Activated CD4-positive, alpha-beta T cell treated with anti-CD3 and anti-CD28 coated beads for 48 hours (primary cell): ENCODE data around the gene DHX36.

Experiments
- DNase-seq: peaks from one replicate; pipeline ENCODE4 v3.0.0-alpha.2; 2020

The DHX36 gene, protein sequence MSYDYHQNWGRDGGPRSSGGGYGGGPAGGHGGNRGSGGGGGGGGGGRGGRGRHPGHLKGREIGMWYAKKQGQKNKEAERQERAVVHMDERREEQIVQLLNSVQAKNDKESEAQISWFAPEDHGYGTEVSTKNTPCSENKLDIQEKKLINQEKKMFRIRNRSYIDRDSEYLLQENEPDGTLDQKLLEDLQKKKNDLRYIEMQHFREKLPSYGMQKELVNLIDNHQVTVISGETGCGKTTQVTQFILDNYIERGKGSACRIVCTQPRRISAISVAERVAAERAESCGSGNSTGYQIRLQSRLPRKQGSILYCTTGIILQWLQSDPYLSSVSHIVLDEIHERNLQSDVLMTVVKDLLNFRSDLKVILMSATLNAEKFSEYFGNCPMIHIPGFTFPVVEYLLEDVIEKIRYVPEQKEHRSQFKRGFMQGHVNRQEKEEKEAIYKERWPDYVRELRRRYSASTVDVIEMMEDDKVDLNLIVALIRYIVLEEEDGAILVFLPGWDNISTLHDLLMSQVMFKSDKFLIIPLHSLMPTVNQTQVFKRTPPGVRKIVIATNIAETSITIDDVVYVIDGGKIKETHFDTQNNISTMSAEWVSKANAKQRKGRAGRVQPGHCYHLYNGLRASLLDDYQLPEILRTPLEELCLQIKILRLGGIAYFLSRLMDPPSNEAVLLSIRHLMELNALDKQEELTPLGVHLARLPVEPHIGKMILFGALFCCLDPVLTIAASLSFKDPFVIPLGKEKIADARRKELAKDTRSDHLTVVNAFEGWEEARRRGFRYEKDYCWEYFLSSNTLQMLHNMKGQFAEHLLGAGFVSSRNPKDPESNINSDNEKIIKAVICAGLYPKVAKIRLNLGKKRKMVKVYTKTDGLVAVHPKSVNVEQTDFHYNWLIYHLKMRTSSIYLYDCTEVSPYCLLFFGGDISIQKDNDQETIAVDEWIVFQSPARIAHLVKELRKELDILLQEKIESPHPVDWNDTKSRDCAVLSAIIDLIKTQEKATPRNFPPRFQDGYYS

DNA sequence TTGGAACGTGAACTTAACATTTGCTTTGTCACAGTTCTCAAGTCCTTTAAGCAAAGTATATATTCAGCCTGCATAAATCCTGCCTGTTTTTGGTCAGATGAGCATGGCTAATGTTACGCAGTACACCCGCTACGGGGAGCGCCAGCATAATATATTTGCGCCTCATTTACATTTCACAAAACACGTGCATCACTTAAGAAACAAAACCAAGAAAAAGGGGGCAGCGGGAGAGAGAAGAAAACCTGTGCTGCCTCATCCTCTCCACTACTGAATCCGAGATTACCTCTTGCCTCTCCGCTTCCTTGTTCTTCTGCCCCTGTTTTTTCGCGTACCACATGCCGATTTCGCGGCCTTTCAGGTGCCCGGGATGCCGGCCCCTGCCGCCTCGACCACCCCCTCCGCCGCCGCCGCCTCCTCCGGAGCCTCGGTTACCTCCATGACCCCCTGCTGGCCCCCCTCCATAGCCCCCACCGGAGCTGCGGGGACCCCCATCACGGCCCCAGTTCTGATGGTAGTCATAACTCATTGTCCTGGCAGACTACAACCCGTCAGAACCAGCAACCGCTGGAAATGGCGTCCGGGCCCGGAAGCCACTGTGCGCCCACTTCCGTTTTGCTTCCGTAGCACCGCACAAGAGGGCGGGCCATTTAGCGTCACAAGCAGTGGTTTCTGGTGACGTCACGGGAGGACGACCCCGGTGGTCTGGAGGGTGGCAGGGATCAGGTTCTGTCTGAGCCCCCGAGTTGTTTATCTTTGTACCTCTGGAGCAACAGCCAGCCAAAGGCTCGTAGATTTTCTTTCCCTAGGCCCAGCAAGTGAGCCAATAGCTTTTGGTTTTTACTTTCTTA lies at the start of gene DHX36:
Gene DHX36 (minus strand): TSS at position 597 of the 848 bp plus-strand sequence. CDS start 71 bp downstream, at position 526.
- DNase-seq = peak; percentile 91

DNA sequence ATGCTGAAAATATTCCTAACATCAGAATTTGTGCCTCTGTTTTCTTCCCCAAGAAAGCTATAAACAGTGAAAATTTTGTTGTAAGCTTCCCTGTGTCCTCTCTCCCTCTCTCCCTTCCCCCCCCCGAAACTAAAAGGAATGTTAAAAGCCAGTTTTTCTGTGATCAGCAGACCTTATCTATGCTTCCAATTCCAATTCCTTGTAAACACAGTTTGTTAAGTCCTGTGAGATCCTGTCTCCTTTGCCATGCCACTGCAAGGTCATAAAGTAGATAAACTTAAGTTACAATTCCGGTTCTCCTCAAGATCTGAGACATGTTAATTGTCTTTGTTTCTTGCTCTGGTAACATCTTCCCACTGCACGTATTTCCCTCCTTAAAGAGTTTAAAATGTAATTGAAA lies 42.9 kb upstream of the DHX36 start:
- no peak for DNase-seq

DNA sequence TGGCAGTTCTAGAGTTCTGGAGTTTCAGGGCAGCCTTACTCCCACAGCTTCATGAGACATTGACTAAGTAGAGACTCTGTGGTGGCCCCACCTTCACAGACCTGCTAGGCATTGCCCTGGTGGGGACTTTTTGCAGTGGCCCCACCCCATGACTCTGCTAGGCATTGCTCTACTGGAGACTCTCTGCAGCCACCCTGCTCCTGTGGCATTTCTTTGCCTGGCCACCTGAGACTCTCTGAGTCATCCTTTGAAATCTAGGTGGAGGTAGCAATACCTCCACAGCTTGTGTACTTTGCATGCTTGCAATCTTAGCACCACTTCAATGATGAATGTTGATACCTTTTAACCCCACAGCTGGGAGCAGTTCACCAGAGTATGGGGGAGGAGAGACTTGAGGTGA lies 40.6 kb upstream of the DHX36 start:
- no peak for DNase-seq

GRCh38 chr3:154361099-154361498 lies 36.8 kb upstream of the DHX36 start:
- DNase-seq = no peak

DNA sequence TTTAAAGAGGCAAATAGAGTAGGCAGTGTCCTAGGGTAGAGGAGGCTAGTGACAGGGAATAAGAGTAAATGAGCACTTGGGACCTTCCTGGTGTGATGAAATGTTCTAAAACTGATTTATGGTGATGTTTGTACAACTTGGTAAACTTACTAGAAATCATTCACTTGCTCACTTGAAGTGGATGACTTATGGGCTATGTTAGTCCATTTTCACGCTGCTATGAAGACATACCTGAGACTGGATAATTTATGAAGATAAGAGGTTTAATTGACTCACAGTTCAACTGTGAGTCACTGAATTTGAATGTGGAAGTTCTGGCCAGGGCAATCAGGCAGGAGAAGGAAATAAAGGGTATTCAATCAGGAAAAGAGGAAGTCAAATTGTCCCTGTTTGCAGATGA lies 31.7 kb upstream of the DHX36 start:
- no peak for DNase-seq

GRCh38 chr3:154349223-154349622 lies 24.9 kb upstream of the DHX36 start:
- no peak for DNase-seq

DNA sequence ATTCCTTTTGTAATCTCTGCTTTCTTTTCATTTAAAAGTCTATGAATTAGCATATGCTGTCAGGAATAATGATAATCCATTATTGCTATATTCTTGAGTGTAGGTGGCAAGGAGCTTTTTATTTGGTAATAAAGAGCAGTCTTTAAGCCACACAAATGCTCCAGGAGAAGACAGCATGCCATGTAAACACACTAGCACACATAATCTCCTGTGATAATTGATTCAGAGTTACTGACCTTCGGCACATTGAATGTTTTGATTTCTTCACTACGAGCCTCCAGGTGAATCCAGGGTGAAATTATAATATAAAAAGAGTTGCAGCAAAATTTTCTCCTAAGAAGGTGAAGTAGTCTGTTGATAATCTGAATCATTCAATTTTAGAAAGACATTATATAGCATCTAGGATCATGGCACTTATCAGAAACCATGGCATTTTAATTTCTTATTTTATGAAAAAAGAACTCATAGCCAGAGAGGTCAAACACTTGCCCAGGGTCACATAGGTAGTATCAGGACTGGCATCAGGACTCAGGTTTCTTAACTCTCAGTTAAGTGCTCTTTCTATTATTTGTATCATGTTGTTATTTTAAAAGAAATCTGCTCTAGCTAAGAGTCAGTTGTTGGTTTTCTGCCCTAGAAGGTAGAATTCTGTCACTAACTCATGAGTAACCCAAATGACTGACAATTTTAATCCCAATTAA lies 21.3 kb upstream of the DHX36 start:
- DNase-seq = no peak

GRCh38 chr3:154338570-154338969 lies 14.3 kb upstream of the DHX36 start:
- no peak for DNase-seq

GRCh38 chr3:154338008-154338407 lies 13.7 kb upstream of the DHX36 start:
- DNase-seq = no peak

DNA sequence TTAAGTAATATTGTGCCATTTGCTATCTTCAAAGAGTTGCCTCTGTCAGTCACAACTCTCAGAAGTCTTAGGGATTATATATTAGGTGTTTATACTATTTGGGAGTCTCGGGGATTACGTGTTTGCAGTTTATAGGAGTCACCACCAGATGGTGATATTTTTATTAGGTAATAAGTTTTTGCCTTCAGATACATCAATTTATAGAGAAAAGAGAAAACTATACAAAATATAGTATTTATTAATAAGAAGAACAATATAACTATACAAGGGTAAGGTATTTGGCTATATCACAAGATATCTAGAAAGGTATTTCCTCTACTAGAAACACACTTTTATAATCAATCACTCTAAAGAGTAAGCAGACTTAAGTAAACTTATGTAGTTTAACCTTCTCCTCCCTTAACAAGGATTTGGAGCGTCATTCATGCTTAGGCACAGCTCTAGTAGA lies 10.7 kb upstream of the DHX36 start:
- no peak for DNase-seq

DNA sequence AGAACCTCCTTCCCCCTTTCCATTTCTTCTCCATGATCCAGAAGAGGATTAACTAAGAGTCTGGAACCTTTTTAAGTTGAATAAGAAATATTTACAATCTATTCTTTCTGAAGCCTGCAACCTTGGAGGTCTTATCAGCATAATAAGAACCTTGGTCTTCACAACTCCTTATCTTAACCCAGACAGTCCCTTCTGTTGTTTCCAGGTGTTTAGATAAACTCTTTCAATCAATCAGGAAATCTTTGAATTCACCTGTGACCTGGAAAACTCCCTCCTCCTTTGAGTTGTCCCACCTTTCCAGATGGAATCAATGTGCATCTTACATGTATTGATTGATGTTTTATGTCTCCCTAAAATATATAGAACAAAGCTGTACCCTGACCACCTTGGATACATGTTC lies 3.6 kb upstream of the DHX36 start:
- DNase-seq = no peak

- no peak for DNase-seq
Observed at GRCh38 chr3:154324919-154325318, 632 bp upstream of the DHX36 start.

GRCh38 chr3:154316974-154317767 lies 7.1 kb downstream of the DHX36 start:
- DNase-seq = no peak

DNA sequence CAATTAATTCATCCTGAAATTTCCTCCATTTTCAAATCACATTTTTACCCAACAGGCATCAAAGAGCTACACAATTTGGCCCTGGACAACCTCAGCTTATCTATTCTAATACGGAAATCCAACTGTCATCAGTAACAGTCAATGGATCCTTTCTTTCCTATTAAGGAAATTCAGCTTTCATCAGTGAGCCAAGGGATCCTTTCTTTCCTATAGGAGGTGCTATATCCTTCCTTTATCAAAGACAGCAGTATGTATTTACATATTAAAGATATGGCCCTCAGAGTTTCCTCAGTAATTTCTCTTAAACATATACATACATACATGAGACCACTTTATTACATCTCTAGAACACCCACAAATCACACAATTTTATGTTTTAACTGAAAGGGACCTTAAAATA lies 10.1 kb downstream of the DHX36 start:
- DNase-seq = no peak

- DNase-seq = no peak
Observed at GRCh38 chr3:154310840-154311239, 13.4 kb downstream of the DHX36 start.

DNA sequence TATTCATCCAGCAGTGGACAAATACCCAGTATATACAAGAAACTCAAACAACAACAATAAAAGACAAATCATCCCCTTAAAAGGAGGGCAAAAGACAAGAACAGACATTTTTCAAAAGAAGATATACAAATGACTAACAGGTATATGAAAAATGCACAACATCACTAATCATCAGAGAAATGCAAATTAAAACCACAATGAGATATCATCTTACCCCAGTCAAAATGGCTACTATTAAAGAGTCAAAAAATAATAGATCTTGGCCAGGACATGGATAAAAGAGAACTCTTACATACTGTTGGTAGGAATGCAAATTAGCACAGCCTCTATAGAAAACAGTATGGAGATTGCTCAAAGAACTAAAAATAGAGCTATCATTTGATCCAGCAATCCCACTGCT lies 16.9 kb downstream of the DHX36 start:
- no peak for DNase-seq

DNA sequence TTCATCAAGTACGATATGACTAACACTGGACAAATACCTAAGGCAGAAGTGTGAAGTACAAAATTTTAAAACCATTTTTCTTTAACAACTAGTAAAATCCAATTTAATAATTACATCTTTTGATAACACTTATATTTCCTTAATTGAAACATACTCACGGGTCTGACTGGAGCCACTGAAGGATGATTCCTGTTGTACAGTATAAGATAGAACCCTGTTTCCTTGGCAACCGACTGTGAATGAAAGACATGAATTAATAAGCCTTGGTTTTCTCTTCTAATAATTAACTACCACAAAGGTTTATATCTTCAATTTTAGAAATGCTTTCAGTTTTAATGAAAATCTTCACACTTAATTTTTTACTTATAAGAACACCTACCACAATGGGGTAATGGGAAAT lies 19.4 kb downstream of the DHX36 start:
- DNase-seq = no peak

DNA sequence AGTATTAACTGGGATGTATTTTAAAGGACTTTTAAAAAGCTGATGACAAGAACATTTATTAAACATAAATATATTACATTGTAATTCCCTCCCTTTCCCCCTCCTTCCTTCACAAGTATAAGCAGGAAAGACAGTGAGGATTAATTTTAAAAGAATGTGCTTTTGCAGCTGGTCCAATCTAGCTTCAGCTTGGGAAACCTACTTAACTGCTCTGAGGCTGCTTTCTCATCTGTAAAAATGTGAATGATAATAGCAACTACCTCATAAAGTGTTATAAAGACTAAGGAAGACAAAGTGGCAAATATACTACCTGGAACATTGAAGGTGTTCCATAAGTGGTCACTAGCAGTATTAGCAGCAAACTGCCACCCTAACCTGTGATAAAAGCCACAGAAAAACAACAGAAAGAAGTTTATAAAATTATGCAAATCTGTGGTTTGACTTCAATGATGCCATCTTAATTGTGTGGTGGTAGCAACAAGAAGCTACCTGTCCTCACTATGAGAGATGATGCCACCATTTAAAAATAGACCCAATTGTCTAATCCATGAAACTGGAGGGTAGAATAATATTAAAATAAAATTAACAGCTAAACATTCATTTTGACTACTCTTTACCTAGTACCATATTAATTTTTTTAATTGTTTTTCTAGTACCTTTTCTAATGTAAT lies 20.0 kb downstream of the DHX36 start:
- no peak for DNase-seq

DNA sequence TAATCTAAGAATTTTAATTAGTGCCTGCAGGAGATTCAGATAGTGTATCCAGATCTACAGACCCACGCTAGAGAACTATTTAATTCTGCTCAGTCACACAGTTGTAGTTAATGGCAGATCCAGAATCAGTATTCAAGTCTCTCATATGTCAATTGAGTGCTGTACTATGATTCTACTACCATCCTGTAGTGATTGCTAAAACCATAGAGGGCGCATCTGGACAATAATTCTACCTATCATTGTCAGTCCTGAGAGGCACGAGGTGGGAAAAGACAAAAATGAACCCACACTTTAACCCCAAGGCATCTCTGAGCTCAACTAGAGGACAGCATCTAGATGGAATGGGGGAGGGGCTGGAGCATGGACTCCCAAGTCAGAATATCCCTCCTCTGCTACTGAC lies 22.7 kb downstream of the DHX36 start:
- no peak for DNase-seq

DNA sequence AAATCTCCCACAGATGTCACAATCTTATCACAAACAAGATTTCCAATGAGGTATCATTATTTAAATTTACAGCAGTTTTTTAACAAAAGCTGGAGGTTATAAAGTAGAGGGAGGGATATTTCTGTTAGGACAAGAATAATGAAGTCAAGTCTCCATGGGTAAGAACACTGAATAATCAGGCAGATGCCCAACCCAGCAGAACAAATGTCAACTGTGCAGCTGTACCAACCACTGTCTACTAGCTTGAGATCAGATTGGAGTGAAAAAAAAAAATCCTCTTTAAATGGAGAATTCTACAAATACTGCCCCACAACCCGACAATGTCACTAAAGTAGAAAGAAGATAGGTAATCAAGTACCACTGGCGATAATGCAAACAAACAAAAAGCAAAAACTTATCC lies 30.3 kb downstream of the DHX36 start:
- no peak for DNase-seq

GRCh38 chr3:154290187-154290586 lies 34.1 kb downstream of the DHX36 start:
- DNase-seq = no peak
